ENCODE results near the gene BTBD9. TPM values are rescaled to one million over a fixed set of nuclear protein-coding genes. Genes with fewer than 3 reads are reported as not detected.

BTBD9 gene
- total and polyA plus RNA-seq, 9 of the 15 experiments (the other 6 are each of a cell fraction or from before 2014, with no cell fraction given), result 0.08 to 1.6 (median 0.58) TPM

GRCh38 chr6:38161754-38162492 is 477.8 kb downstream of the BTBD9 start (continued):
- TF ChIP-seq ZNF589 (CRISPR knock-in tag; IDR thresholded peaks at IDR 0.05; ENCODE audit: low read depth) (no peak), HNRNPH1 (optimal IDR thresholded peaks at IDR 0.05; ENCODE audit: low read depth, low read length) (no peak), ARID1B (IDR thresholded peaks at IDR 0.05) (no peak), ZBTB34 (CRISPR knock-in tag; IDR thresholded peaks at IDR 0.05) (no peak)

GRCh38 chr6:38161331-38161730 is 478.4 kb downstream of the BTBD9 start:
- ChIA-PET CTCF (ENCODE audit: low intra/inter-chr PET ratio) (no interaction called here), POLR2A (no interaction called here)
- H3K4me1 ChIP-seq (replicated peaks in 1 of 2; ENCODE audit: control insufficient read depth in 2 of 2, insufficient read depth in 2 of 2, low read length in 2 of 2), result peaks cover 0 to 17% of the 10 kb centered on the region in 2 experiments; a peak in 2 of 5 replicates
- WGBS (ENCODE audit: insufficient coverage, low coverage, missing lambda C conversion rate), result 51% methylated on average over 15 of the region's 15 CpGs
- no peak for FAIRE-seq
- no peaks in the 10 kb centered on the region for H3K9me1 ChIP-seq (ENCODE audit: control insufficient read depth, insufficient read depth, low read length)
- TF ChIP-seq CEBPB (tag; IDR thresholded peaks at IDR 0.05), result 0 out of 2 replicates have a peak, but pooled peaks have one; percentile 8
- no peak for TF ChIP-seq CTCFL (IDR thresholded peaks at IDR 0.05; ENCODE audit: borderline replicate concordance, insufficient read depth, low read depth, low read length, poor library complexity, severe bottlenecking)
- TF ChIP-seq HDAC2 (IDR thresholded peaks at IDR 0.05), result no peak
- no peaks in the 10 kb centered on the region for H3K36me3 ChIP-seq (ENCODE audit: control insufficient read depth, insufficient read depth, low read length)
- peaks cover 0 to 7% of the 10 kb centered on the region in 2 experiments; a peak in 1 of 5 replicates for H3K27me3 ChIP-seq (ENCODE audit: control insufficient read depth in 2 of 2, insufficient read depth in 2 of 2, low read length in 2 of 2)
- 0 out of 4 replicates have a peak overlapping the region, but pooled peaks of 1 of the 2 experiments have one; percentile 3 for H3K9ac ChIP-seq (ENCODE audit: insufficient read depth in 1 of 2, low read depth in 2 of 2, low read length in 2 of 2)
- no peak for DNase-seq (ENCODE audit: extremely low read depth in 1 of 4, low spot score in 3 of 4)
- H3K4me2 ChIP-seq (ENCODE audit: insufficient read depth, low read length), result no peak overlapping the region
- H2AFZ ChIP-seq (ENCODE audit: low read depth, low read length), result no peak overlapping the region
- in situ Hi-C loops (cut with MboI), result no loop called here
- no peak overlapping the region for H3K4me3 ChIP-seq
- intact Hi-C loops (cut with micrococcal nuclease), result no loop called here
- no peak for ATAC-seq
- H4K20me1 ChIP-seq (replicated peaks; ENCODE audit: control insufficient read depth, insufficient read depth, low read length), result peaks cover 3% of the 10 kb centered on the region; the same call in 1 of the 2 replicates
- no peaks in the 10 kb centered on the region for H3K9me3 ChIP-seq (replicated peaks; ENCODE audit: control insufficient read depth, insufficient read depth, low read depth, low read length)
- no peaks in the 10 kb centered on the region for H3K79me2 ChIP-seq (ENCODE audit: control insufficient read depth, insufficient read depth, low read length)
- no peak overlapping the region for H3K27ac ChIP-seq (ENCODE audit: extremely low read depth, low read depth, low read length)
- BruUV-seq (replicated peaks), result no TSS peak
